Left lobe of liver (tissue), 2 donors: ENCODE measurements around the gene GNG4. TPM values are rescaled to one million over a fixed set of nuclear protein-coding genes. Genes with fewer than 3 reads are reported as not detected.
"Not testable (repeated sequence)": the region's sequence is repeated elsewhere in the genome, so short reads cannot be mapped to it uniquely, and the experiment has no call there.

Experiments used
- ATAC-seq: fragments of 200-7000 bp; cut with Tn5 transposase; one replicate; pipeline ENCODE4 v1.9.1; 2020; ENCODE audit warnings: mild to moderate bottlenecking, moderate library complexity
- DNase-seq: peaks from one replicate; pipeline ENCODE4 v3.0.0-alpha.2; 2020; ENCODE audit warnings: low spot score
- total RNA-seq: library from RNA; stranded (reverse); gene quantifications from one replicate; pipeline ENCODE4 v1.2.1, GENCODE V29; 2021
- donor health status: DM: no; HTN: no; CAD: no; lungs with moderate emphysema.
- donor health status: DM: no; HTN: yes; CAD: no.

Gene GNG4
- total RNA-seq, 1 donor from 2014 or later, result not detected

GRCh38 chr1:235650341-235651169 lies 971 bp upstream of the GNG4 start:
- no peak for DNase-seq

GRCh38 chr1:235648954-235649367 lies 623 bp downstream of the GNG4 start:
- DNase-seq (no peak), ATAC-seq (peak; percentile 89)

More at GRCh38 chr1:235650341-235651169, 971 bp upstream of the GNG4 start:
- peak; percentile 77 for ATAC-seq

DNA sequence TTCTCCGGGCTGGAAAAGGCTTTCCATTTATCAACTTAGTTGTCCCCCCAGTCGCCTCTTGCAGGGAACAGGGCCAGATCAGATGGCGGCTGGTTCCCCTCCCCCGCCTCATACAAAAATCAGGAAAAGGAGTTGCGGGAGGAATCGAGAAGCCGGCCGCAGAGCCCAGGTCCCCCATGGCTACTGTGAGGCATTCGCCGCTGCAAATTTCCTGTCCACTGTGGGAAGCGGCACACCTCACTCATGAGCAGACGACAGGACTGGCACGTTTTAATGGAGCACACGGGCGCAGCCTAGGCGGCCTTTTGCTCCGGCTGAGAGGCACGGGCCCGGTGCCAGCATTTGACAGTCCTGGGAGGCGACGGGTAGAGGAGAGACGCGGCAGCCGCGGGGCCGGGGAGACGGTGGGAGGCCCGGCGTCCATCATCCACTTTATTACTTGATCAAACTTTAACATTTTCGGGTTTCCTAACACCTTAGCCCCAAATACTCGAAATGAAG lies 1.1 kb downstream of the GNG4 start:
- ATAC-seq (peak; percentile 49), DNase-seq (no peak)

DNA sequence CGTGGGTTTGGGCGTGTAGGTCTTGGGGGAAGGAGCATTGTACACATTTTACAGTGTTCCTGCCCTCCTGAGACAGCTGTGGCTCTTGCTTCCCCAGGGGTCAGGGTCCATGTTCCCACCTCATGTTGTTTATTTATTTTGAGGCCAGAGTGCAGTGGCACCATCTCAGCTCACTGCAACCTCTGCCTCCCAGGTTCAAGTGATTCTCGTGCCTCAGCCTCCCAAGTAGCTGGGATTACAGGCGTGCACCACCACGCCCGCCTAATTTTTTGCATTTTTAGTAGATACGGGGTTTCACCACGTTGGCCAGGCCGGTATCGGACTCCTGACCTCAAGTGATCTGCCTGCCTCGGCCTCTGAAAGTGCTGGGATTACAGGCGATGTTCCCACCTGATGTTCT lies 2.0 kb downstream of the GNG4 start:
- ATAC-seq, result not testable (repeated sequence)

GRCh38 chr1:235646463-235646862 lies 3.1 kb downstream of the GNG4 start:
- DNase-seq (no peak), ATAC-seq (no peak)

More for the DNA sequence above, 2.0 kb downstream of the GNG4 start:
- DNase-seq, result not testable (repeated sequence)

DNA sequence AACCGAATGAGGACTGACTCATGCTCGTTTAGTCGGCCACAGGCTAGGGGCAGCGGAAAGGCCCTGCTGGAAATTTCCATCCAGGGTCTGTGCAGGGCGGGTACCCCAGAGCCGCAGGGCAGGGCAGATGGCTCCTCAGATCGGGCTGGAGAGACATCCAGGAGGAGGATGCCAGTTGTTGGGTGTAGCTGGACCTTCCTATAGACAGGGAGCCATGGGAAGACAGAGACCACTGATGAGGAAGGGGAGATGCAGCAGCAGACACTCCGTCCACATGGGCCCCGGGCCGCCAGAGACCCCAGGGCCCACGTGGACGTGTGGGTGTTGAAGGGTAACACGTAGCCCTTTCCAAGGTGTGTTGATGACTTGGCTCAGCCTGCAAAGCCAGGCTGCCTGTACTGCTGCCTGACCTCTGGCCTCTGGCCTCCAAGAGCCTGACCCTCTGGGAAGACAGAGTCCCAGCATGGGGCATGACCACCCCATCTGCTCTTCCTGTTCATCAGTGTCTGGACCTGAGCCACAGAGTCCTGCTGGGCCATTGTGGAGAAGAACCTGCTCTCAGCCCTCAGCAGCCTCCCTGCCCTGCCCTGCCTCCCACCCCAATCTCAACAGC lies 4.8 kb downstream of the GNG4 start:
- no peak for ATAC-seq
- no peak for DNase-seq

- DNase-seq, result no peak
- no peak for ATAC-seq
These were observed 5.5 kb downstream of the GNG4 start for GRCh38 chr1:235643837-235644692.

GRCh38 chr1:235642943-235643371 lies 6.6 kb downstream of the GNG4 start:
- ATAC-seq (no peak), DNase-seq (no peak)

DNA sequence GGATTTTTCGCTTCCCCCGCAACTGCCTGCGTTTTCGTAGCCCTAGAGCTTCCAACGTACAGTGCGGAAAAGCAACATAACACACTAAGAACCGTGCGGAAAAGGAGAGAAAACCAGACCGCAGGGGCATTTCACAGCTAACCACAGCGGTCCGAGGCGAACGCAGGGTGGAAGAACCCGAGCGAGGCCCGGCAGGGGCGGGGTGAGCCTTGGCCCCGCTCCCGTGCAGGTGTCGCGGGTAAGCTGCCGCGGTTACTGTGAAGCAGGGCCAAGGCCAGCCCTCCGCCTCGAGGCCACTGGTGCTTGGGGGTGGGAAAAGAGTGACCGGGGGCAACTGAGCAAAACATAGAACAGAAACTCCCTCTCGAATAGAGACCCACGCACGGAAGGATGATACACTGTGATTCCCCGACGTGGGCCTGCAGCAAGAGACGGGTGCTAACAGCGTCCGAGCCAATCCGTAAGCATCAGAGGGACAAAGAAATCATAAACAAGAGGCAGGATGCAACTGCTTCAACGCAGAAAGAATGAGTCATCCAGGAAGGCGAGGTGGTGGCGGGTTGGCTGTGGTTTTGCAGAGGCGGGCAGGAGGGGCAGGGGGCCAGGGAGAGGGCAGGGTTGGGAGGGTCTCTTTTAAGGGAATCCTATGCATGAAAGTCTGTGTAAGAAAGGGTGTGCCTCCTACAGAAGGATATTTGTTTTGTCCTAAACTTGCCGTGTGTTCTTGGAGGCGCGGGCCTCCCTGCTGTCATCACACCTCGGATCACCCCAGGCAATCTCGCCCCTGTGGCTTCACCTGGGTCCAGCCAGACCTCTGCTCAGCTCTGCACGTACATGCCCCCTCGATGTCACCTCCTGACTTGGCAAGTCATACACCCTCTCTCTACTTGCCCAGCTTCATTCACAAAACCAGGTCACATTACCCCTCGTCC lies 7.3 kb downstream of the GNG4 start:
- ATAC-seq (no peak), DNase-seq (peak; percentile 35)

DNA sequence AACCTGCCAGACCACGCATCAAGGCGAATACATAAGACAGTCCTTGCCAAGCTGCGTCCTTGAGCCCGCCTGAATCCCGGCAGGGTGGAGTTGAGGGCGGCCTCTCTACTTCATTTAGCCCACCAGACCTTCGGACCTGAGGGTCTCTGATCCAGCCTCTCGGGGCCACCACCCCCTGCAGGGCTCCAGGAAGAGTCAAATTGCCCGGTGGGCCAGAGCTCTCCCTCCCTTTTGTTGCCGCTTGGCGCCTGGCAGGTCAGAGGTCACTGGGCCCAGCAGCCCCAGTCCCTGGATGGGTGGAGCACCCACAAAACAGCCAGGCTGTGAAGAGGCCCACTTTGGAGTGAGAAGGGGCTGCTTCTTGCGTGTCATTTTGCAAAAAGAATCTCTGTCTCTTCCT lies 9.0 kb downstream of the GNG4 start:
- ATAC-seq (no peak), DNase-seq (no peak)

- no peak for DNase-seq
- ATAC-seq, result no peak
These were observed 10.1 kb downstream of the GNG4 start for GRCh38 chr1:235639226-235640205.

- DNase-seq, ATAC-seq: not testable (repeated sequence)
These were observed 11.0 kb downstream of the GNG4 start for GRCh38 chr1:235638612-235639011.

DNA sequence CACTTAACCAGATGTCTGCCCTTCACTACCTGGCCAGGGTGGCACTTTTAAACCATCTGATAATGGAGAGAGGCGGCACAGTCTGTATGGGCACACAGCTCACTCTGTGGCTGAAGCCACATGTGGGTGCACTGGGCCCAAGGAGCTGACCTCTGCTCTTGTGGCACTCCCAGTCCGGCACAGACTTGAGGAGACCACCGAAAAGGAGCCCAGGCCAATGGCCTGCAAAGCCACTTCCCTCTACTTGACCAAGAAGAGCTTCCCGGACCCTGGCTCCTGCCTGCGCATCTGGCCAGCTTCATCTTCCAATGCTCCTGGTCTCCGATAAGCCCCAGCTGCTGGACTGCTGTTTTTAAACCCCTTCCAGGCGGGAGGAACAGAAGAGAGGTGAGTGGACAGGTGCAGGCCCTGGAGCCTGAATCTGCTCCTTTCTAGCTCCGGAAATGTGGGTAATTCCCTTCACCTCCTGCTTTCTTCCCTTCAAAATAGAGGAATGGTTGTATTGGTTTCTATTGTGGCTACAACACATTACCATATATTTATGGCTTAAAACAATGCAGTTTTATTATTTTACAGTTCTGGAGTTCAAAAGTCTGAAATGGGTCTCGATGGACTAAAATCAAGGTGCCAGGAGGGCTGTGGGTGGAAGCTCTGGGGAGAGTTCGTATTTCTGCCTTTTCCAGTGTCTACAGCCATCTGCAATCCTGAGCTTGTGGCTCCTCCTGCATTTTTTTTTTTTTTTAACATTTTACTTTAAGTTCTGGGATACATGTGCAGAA lies 11.6 kb downstream of the GNG4 start:
- ATAC-seq, result no peak

DNA sequence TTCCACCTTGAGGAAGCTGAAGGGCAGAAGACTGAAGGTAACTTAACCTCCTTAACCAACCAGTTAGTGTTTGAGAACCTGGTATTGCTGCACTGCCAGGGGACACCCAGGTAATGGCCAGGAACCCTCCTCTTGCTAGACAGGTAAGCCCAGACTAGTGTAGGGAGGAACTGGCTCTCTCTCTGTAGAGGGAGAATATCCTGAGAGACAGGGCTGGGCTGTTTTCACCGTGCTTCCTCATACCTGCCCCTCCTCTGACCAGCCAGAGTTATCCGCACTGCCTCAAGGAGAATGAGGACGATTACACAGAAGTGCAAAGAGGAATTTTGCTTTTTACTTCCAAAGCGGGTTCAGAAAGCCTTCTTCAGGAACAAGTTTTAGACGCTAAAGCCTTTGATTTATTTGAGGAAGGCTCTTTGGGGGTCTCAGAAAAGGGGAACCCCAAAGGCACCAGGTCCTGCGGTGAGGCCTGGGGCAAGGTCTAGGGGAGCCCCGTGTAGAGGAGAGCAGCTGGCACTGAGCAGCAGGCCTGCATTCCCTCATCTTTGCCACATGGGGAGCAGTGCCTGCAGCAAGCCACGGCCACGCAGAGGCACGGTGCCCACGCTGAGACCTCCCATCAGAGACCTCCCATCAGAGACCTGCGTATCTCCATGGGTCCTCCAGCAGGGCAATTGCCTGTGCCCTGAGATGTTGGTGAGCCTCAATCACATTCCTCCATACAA lies 13.5 kb downstream of the GNG4 start:
- ATAC-seq (no peak), DNase-seq (no peak)

More for the DNA sequence above, 11.6 kb downstream of the GNG4 start:
- DNase-seq, result no peak

DNA sequence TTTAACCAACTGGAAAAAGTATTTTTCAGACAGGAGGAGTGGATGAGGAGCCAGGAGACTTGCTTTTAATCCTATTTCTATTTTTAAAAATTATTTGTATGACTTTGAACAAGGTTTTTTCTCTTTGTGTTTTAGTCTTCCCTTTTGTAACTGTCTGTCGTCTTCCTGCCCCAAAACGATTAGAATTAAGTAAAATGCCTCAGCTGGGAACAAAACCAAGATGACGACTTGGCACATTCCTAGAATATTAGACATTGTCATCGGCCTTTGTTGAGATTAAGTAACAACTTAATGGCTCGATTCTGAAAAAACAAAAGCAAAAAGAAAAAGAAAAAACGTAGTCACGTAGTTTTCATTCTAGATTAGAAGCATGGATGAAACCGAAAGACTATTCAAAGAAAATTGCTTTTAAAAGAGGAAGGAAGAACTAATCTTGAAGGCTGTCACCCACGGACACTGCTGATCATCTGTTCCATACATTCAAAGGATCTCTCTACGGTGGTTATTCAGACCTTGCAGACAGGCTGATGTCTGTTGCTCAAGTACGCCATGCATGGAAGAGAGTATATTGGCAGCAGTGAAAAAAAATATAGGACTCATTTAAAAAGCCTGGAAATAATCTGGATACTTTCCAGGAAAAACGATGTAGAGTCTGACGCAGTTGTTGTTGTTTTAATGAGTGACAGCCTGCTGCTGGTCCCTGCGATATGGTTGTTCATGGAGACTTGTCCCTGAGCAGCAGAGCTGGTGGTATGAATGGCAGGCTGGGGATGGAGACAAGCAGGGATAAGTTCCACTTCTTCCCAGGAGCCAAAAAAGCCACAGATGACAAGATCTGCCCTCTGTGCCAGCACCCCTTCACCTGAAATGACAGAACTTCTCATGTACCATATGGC lies 16.8 kb downstream of the GNG4 start:
- DNase-seq (no peak), ATAC-seq (no peak)

GRCh38 chr1:235631816-235632215 lies 17.8 kb downstream of the GNG4 start:
- ATAC-seq (no peak), DNase-seq (no peak)
